ENCODE data around the gene CALML5.
"Not testable (repeated sequence)": the region's sequence is repeated elsewhere in the genome, so short reads cannot be mapped to it uniquely, and the experiment has no call there.

The CALML5 gene

GRCh38 chr10:5479481-5480161 lies 19.7 kb downstream of the CALML5 start:
- DNase-seq = no peak

GRCh38 chr10:5478694-5479305 lies 20.6 kb downstream of the CALML5 start:
- DNase-seq = no peak

GRCh38 chr10:5477948-5478693 lies 21.2 kb downstream of the CALML5 start:
- no peak for DNase-seq

GRCh38 chr10:5476918-5477525 lies 22.3 kb downstream of the CALML5 start:
- no peak for DNase-seq

GRCh38 chr10:5475974-5476807 lies 23.2 kb downstream of the CALML5 start:
- DNase-seq = not testable (repeated sequence)

- not testable (repeated sequence) for DNase-seq
These were observed 24.3 kb downstream of the CALML5 start for GRCh38 chr10:5475088-5475487.

GRCh38 chr10:5474642-5475041 lies 24.7 kb downstream of the CALML5 start:
- DNase-seq = not testable (repeated sequence)

GRCh38 chr10:5470062-5470751 lies 29.2 kb downstream of the CALML5 start:
- no peak for DNase-seq

- DNase-seq = no peak
These were observed 29.9 kb downstream of the CALML5 start for GRCh38 chr10:5469353-5470061.

GRCh38 chr10:5468262-5469106 lies 30.9 kb downstream of the CALML5 start:
- DNase-seq = no peak

GRCh38 chr10:5467634-5468255 lies 31.6 kb downstream of the CALML5 start:
- no peak for DNase-seq

- DNase-seq = no peak
These were observed 32.2 kb downstream of the CALML5 start for GRCh38 chr10:5467207-5467535.

- DNase-seq = peak in 1 of 6 experiments; percentile 3
These were observed 32.7 kb downstream of the CALML5 start for GRCh38 chr10:5466451-5467206.

- no peak for DNase-seq
These were observed 33.4 kb downstream of the CALML5 start for GRCh38 chr10:5465976-5466450.

- DNase-seq = no peak
These were observed 34.8 kb downstream of the CALML5 start for GRCh38 chr10:5464546-5464945.

- DNase-seq = no peak
These were observed 36.5 kb downstream of the CALML5 start for GRCh38 chr10:5462841-5463293.

- no peak for DNase-seq
These were observed 37.2 kb downstream of the CALML5 start for GRCh38 chr10:5461914-5462840.

GRCh38 chr10:5461203-5461588 lies 38.2 kb downstream of the CALML5 start:
- DNase-seq = no peak
